D341Med (cell line): Measurements from ENCODE around the gene SH3TC1.

Experiments
- DNase-seq: peaks from one replicate; pipeline ENCODE4 v3.0.0; 2012; ENCODE audit warnings: low spot score

The SH3TC1 gene

GRCh38 chr4:8215641-8216442, 16.8 kb downstream of the SH3TC1 start:
- no peak for DNase-seq

- DNase-seq = no peak
These were observed 17.6 kb downstream of the SH3TC1 start for GRCh38 chr4:8216443-8217245.

- no peak for DNase-seq
These were observed 18.1 kb downstream of the SH3TC1 start for GRCh38 chr4:8217246-8217511.

- DNase-seq = no peak
These were observed 18.8 kb downstream of the SH3TC1 start for GRCh38 chr4:8217871-8218270.

- DNase-seq = no peak
These were observed 19.4 kb downstream of the SH3TC1 start for GRCh38 chr4:8218371-8219031.

- no peak for DNase-seq
These were observed 20.1 kb downstream of the SH3TC1 start for GRCh38 chr4:8219236-8219635.

- no peak for DNase-seq
These were observed 21.8 kb downstream of the SH3TC1 start for GRCh38 chr4:8220661-8221450.

- DNase-seq = no peak
These were observed 22.4 kb downstream of the SH3TC1 start for GRCh38 chr4:8221476-8221875.

GRCh38 chr4:8221985-8222384, 22.9 kb downstream of the SH3TC1 start:
- no peak for DNase-seq

- DNase-seq = no peak
These were observed 23.7 kb downstream of the SH3TC1 start for GRCh38 chr4:8222609-8223388.

GRCh38 chr4:8224267-8224974, 25.3 kb downstream of the SH3TC1 start:
- DNase-seq = no peak

- no peak for DNase-seq
These were observed 26.0 kb downstream of the SH3TC1 start for GRCh38 chr4:8224975-8225625.

GRCh38 chr4:8225706-8226443, 26.8 kb downstream of the SH3TC1 start:
- no peak for DNase-seq

GRCh38 chr4:8227201-8227770, 28.2 kb downstream of the SH3TC1 start:
- no peak for DNase-seq

GRCh38 chr4:8227771-8228318, 28.8 kb downstream of the SH3TC1 start:
- DNase-seq = no peak

GRCh38 chr4:8228319-8229250, 29.5 kb downstream of the SH3TC1 start:
- DNase-seq = no peak

GRCh38 chr4:8229331-8229975, 30.4 kb downstream of the SH3TC1 start:
- DNase-seq = no peak
